Endothelial cell of umbilical vein (primary cell): Measurements from ENCODE around the gene INSC. TPM values are rescaled to one million over a fixed set of nuclear protein-coding genes. Genes with fewer than 3 reads are reported as not detected.

Experiments used
- BruUV-seq: library from RNA; stranded (reverse); fragments of 400-500 nt; replicated peaks from 2 replicates; lab custom pipeline; 2021; lab: Mats Ljungman, UMichigan
- CTCF ChIA-PET: fragments of 300-600, 350-600 bp; sonication (Branson Sonifier 250); formaldehyde crosslinking; loops from one replicate; lab custom pipeline; 2021; ENCODE audit warnings: antibody characterized with exemption, inconsistent platforms; lab: Charles Lee
- POLR2A ChIA-PET: fragments of 300-600, 350-600 bp; sonication (Branson Sonifier 250); formaldehyde crosslinking; loops from one replicate; lab custom pipeline; 2021; ENCODE audit warnings: antibody characterized with exemption, inconsistent platforms; lab: Charles Lee
- DNase-seq: peaks from one replicate; pipeline ENCODE4 v3.0.0-alpha.2; 2011; ENCODE audit warnings: low read depth, low spot score
- FAIRE-seq: peaks from 2 replicates; lab custom pipeline; 2011; peaks lifted over from hg19 to GRCh38; lab: Jason Lieb, UNC
- H2AFZ ChIP-seq: 2 replicates; pipeline ENCODE4 v1.6.0; 2012; ENCODE audit warnings: low read depth, low read length, control low read depth, inconsistent platforms
- H3K27ac ChIP-seq: 2 replicates; pipeline ENCODE4 v1.5.1; 2011; ENCODE audit warnings: low read depth, mild to moderate bottlenecking, control low read depth, low read length, moderate library complexity; ENCODE audit not compliant: insufficient read depth
- H3K27me3 ChIP-seq, 2 experiments: 2 replicates each; pipeline versions ENCODE4 v1.6.0 to v1.6.1; 2011; ENCODE audit warnings: low read length in 2 of 2, mixed read lengths in 1 of 2; ENCODE audit not compliant: control insufficient read depth in 2 of 2, insufficient read depth in 2 of 2
- H3K36me3 ChIP-seq, 2 experiments: 2 replicates in 1 of 2; 3 replicates in 1 of 2; pipeline ENCODE4 v1.5.1; 2011; ENCODE audit warnings: low read length in 2 of 2, mild to moderate bottlenecking in 1 of 2, moderate library complexity in 1 of 2; ENCODE audit not compliant: control insufficient read depth in 2 of 2, insufficient read depth in 2 of 2; ENCODE audit errors: extremely low read depth in 1 of 2
- H3K4me1 ChIP-seq: 3 replicates; pipeline ENCODE4 v1.5.1; 2011; ENCODE audit warnings: mild to moderate bottlenecking, low read length; ENCODE audit not compliant: control insufficient read depth, insufficient read depth; ENCODE audit errors: extremely low read depth
- H3K4me2 ChIP-seq: 2 replicates; pipeline ENCODE4 v1.6.1; 2011; ENCODE audit warnings: low read length, control low read depth, mixed read lengths; ENCODE audit not compliant: insufficient read depth
- H3K4me3 ChIP-seq, 3 experiments: fragments of 200-600 bp in 1 of 3; sonication (generic), shearing (Covaris generic) in 1 of 3; replicated peaks in 1 of 3; 2 replicates each; pipeline ENCODE4 v1.5.1; 2011 to 2016; ENCODE audit warnings: control low read depth in 3 of 3, low read length in 3 of 3, mild to moderate bottlenecking in 2 of 3, inconsistent platforms in 1 of 3, low read depth in 1 of 3, moderate library complexity in 1 of 3; ENCODE audit not compliant: insufficient read depth in 1 of 3
- H3K79me2 ChIP-seq: 2 replicates; pipeline ENCODE4 v1.6.0; 2012; ENCODE audit warnings: low read length, inconsistent platforms; ENCODE audit not compliant: control insufficient read depth, insufficient read depth
- H3K9ac ChIP-seq: replicated peaks from 2 replicates; pipeline ENCODE3; 2011; ENCODE audit warnings: low read length, control low read depth; ENCODE audit not compliant: insufficient read depth; ENCODE audit errors: extremely low read depth
- H3K9me1 ChIP-seq: replicated peaks from 3 replicates; pipeline ENCODE4 v1.6.0; 2011; ENCODE audit warnings: mild to moderate bottlenecking, low read length; ENCODE audit not compliant: control insufficient read depth, insufficient read depth; ENCODE audit errors: extremely low read depth
- H3K9me3 ChIP-seq: replicated peaks from 2 replicates; pipeline ENCODE4 v1.5.1; 2012; ENCODE audit warnings: low read length, inconsistent platforms; ENCODE audit not compliant: control insufficient read depth, insufficient read depth
- H4K20me1 ChIP-seq: replicated peaks from 2 replicates; pipeline ENCODE3; 2011; ENCODE audit warnings: mild to moderate bottlenecking, low read length; ENCODE audit not compliant: control insufficient read depth, insufficient read depth; ENCODE audit errors: extremely low read depth
- CTCF ChIP-seq, 2 donors: IDR thresholded peaks; 1 replicate in 1 of 2; 2 replicates in 1 of 2; pipeline ENCODE4 v1.5.1; 2011; ENCODE audit warnings: low read length in 2 of 2, mild to moderate bottlenecking in 2 of 2, moderate library complexity in 2 of 2, control low read depth in 1 of 2, inconsistent platforms in 1 of 2, low read depth in 1 of 2; ENCODE audit not compliant: insufficient read depth in 1 of 2; ENCODE audit errors: extremely low read depth in 1 of 2
- EZH2 ChIP-seq: IDR thresholded peaks from 2 replicates; pipeline ENCODE4 v1.6.1; 2012; ENCODE audit warnings: borderline replicate concordance, low read depth, mild to moderate bottlenecking, moderate library complexity, low read length, inconsistent platforms; ENCODE audit not compliant: severe bottlenecking
- FOS ChIP-seq: IDR thresholded peaks from 2 replicates; pipeline ENCODE4 v1.6.1; 2011; ENCODE audit warnings: mild to moderate bottlenecking, low read length, moderate library complexity, borderline replicate concordance; ENCODE audit not compliant: insufficient read depth
- GATA2 ChIP-seq: IDR thresholded peaks from 2 replicates; pipeline ENCODE4 v1.7.0; 2011; ENCODE audit warnings: low read depth, mild to moderate bottlenecking, moderate library complexity, mixed read lengths, low read length; ENCODE audit not compliant: insufficient read length, insufficient read depth
- JUN ChIP-seq: IDR thresholded peaks from 2 replicates; pipeline ENCODE4 v1.6.1; 2011; ENCODE audit warnings: borderline replicate concordance, low read depth; ENCODE audit not compliant: insufficient read length, insufficient read depth
- MAX ChIP-seq: IDR thresholded peaks from 2 replicates; pipeline ENCODE4 v1.6.1; 2011; ENCODE audit not compliant: insufficient read depth, insufficient read length
- MYC ChIP-seq: IDR thresholded peaks from one replicate; pipeline ENCODE4 v1.6.1; 2011; ENCODE audit warnings: mild to moderate bottlenecking, low read depth, low read length
- POLR2A ChIP-seq: IDR thresholded peaks from 2 replicates; pipeline ENCODE4 v1.6.1; 2012; ENCODE audit warnings: low read depth, mild to moderate bottlenecking, control low read depth, low read length
- POLR2AphosphoS5 ChIP-seq: IDR thresholded peaks from 2 replicates; pipeline ENCODE4 v1.6.1; 2012; ENCODE audit warnings: low read depth, mild to moderate bottlenecking, control low read depth, low read length, moderate library complexity; ENCODE audit not compliant: insufficient read depth
- dilution Hi-C: fragments of 300-500 bp; cut with MboI; formaldehyde crosslinking; loops from one replicate; pipeline ENCODE4 v1.15.0; 2019; ENCODE audit warnings: low sequenced_read_pairs; ENCODE audit not compliant: extremely low pct_ligation_motif_present
- intact Hi-C: fragments of 100-400 bp; cut with micrococcal nuclease; formaldehyde crosslinking; loops from one replicate; pipeline ENCODE4 v1.10.0; 2022
- polyA plus RNA-seq, 4 experiments: library from polyadenylated mRNA; depleted of rRNA in 3 of 4; stranded (reverse) in 3 of 4; unstranded in 1 of 4; fragments of >200 nt; gene quantifications; 2 replicates each; pipeline versions ENCODE4 v1.2.1 to v1.2.3, GENCODE V29; 2011 to 2012; ENCODE audit warnings: missing spikeins in 1 of 4
- total RNA-seq: library from RNA; stranded (reverse); gene quantifications from 2 replicates; pipeline ENCODE4 v1.2.3, GENCODE V29; 2021

INSC gene
- total and polyA plus RNA-seq, 2 donors (not counting 3 experiments of a cell fraction or from before 2014, with no cell fraction given): not detected

- no TSS peak for BruUV-seq
- CTCF ChIA-PET: no interaction called here
Observed at GRCh38 chr11:15189189-15189588, 74.5 kb downstream of the INSC start.

More at GRCh38 chr11:15189189-15189588, 74.5 kb downstream of the INSC start:
- Histone ChIP-seq H3K4me2 (no peak overlapping the region), H2AFZ (no peak overlapping the region), H3K9me1 (no peaks in the 10 kb centered on the region), H4K20me1 (no peaks in the 10 kb centered on the region), H3K9me3 (no peaks in the 10 kb centered on the region), H3K27me3 (no peaks in the 10 kb centered on the region), H3K9ac (no peak overlapping the region), H3K27ac (no peak overlapping the region), H3K4me1 (no peaks in the 10 kb centered on the region), H3K79me2 (no peaks in the 10 kb centered on the region), H3K36me3 (no peaks in the 10 kb centered on the region), H3K4me3 (no peak overlapping the region)
- DNase-seq (no peak), FAIRE-seq (no peak)
- POLR2A ChIA-PET: no interaction called here
- dilution Hi-C loops: no loop called here
- TF ChIP-seq GATA2 (no peak), POLR2AphosphoS5 (no peak), CTCF (IDR thresholded peaks at IDR 0.05; ENCODE audit: extremely low read depth in 1 of 2, insufficient read depth in 1 of 2, low read depth in 1 of 2, low read length in 2 of 2) (no peak), MAX (no peak), POLR2A (no peak), MYC (no peak), JUN (no peak), EZH2 (no peak), FOS (no peak)
- intact Hi-C loops: no loop called here
